Fibroblast of lung (primary cell): ENCODE data around the gene ABL2. TPM values are rescaled to one million over a fixed set of nuclear protein-coding genes. Genes with fewer than 3 reads are reported as not detected.
A peak's percentile ranks its signal among the peaks of the same experiment; 100 is the strongest.

Experiments used
- DNase-seq, 2 donors: peaks; one replicate each; pipeline versions ENCODE4 v3.0.0 to v3.0.0-alpha.2; 2010; ENCODE audit warnings: low read depth in 2 of 2
- H2AFZ ChIP-seq: 2 replicates; pipeline ENCODE4 v1.5.1; 2012; ENCODE audit warnings: low read length, control low read depth, inconsistent platforms
- H3K27ac ChIP-seq: 2 replicates; pipeline ENCODE4 v1.5.1; 2011; ENCODE audit warnings: low read length, control low read depth; ENCODE audit not compliant: insufficient read depth
- H3K27me3 ChIP-seq: 2 replicates; pipeline ENCODE4 v1.5.1; 2011; ENCODE audit warnings: mild to moderate bottlenecking, low read length; ENCODE audit not compliant: control insufficient read depth, insufficient read depth
- H3K36me3 ChIP-seq: 2 replicates; pipeline ENCODE4 v1.5.1; 2011; ENCODE audit warnings: low read length; ENCODE audit not compliant: control insufficient read depth, insufficient read depth
- H3K4me1 ChIP-seq: 2 replicates; pipeline ENCODE4 v1.5.1; 2011; ENCODE audit warnings: low read length; ENCODE audit not compliant: control insufficient read depth, insufficient read depth; ENCODE audit errors: extremely low read depth
- H3K4me2 ChIP-seq: 2 replicates; pipeline ENCODE4 v1.5.1; 2011; ENCODE audit warnings: low read length, control low read depth; ENCODE audit not compliant: insufficient read depth; ENCODE audit errors: extremely low read depth
- H3K4me3 ChIP-seq, 4 experiments: fragments of 200-600 bp in 1 of 4; sonication (generic) in 1 of 4; replicated peaks in 1 of 4; 2 replicates each; pipeline ENCODE4 v1.5.1; 2011 to 2016; ENCODE audit warnings: low read length in 4 of 4, low read depth in 3 of 4, mild to moderate bottlenecking in 3 of 4, control low read depth in 2 of 4, inconsistent platforms in 1 of 4, mixed read lengths in 1 of 4; ENCODE audit not compliant: insufficient read depth in 1 of 4; ENCODE audit errors: control extremely low read depth in 1 of 4
- H3K79me2 ChIP-seq: 2 replicates; pipeline ENCODE4 v1.5.1; 2012; ENCODE audit warnings: mild to moderate bottlenecking, low read length, inconsistent platforms; ENCODE audit not compliant: control insufficient read depth, insufficient read depth
- H3K9ac ChIP-seq: 2 replicates; pipeline ENCODE4 v1.5.1; 2011; ENCODE audit warnings: mild to moderate bottlenecking, low read length, control low read depth; ENCODE audit not compliant: insufficient read depth
- H3K9me3 ChIP-seq: 2 replicates; pipeline ENCODE4 v1.5.1; 2012; ENCODE audit warnings: low read depth, low read length; ENCODE audit not compliant: control insufficient read depth, insufficient read depth
- H4K20me1 ChIP-seq: 2 replicates; pipeline ENCODE4 v1.5.1; 2011; ENCODE audit warnings: low read length; ENCODE audit not compliant: control insufficient read depth, insufficient read depth; ENCODE audit errors: extremely low read depth
- EZH2 ChIP-seq: IDR thresholded peaks from 2 replicates; pipeline ENCODE4 v1.5.1; 2012; ENCODE audit warnings: low read length, control low read depth, mild to moderate bottlenecking; ENCODE audit errors: missing control alignments
- polyA plus RNA-seq, 2 donors: library from polyadenylated mRNA; depleted of rRNA in 1 of 2; stranded (reverse) in 1 of 2; unstranded in 1 of 2; fragments of >200 nt; gene quantifications; 2 replicates each; pipeline ENCODE4 v1.2.1, GENCODE V29; 2011 to 2012; ENCODE audit warnings: missing spikeins in 1 of 2
- total RNA-seq: library from RNA; depleted of rRNA; stranded (reverse); fragments of >200 nt; gene quantifications from 2 replicates; pipeline ENCODE4 v1.2.1, GENCODE V29; 2014
- TF ChIP-seq, protein P1 (sequence below), 2 donors: IDR thresholded peaks in 1 of 2; conservative IDR thresholded peaks in 1 of 2; 1 replicate in 1 of 2; 2 replicates in 1 of 2; pipeline ENCODE4 v1.5.1; 2011 to 2012; ENCODE audit warnings: low read length in 2 of 2, control low read depth in 1 of 2, inconsistent platforms in 1 of 2, low read depth in 1 of 2, mild to moderate bottlenecking in 1 of 2

The ABL2 gene
- total and polyA plus RNA-seq, 2 donors (not counting 1 experiment from before 2014, with no cell fraction given) = 36.1 to 85.4 TPM

DNA sequence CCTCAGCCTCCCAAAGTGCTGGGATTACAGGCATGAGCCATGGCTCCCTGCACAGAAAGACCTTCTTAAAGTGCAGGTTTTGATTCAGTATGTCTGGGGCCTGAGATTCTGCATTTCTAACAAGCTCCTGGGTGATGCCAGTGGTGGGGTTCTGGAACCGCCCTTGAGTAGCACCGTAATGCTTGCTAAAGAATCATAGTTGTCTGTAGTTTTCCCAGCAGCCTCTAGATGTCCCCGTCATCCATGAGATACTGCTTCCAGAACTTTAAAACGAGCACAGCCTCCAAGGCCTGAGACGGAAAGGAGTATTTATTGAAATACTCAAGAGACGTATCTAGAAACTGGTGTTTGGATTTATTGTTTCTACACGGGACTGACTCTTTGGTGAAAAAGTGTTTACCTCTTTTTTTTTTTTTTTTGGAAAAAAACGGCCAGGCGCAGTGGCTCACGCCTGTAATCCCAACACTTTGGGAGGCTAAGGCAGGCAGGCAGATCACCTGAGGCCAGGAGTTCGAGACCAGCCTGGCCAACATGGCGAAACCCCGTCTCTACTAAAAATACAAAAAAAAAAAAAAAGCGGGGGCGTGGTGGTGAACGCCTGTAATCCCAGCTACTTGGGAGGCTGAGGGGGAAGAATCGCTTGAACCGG is 150.2 kb downstream of the ABL2 start:
- H3K27me3 ChIP-seq = no peaks in the 10 kb centered on the region
- H4K20me1 ChIP-seq = no peaks in the 10 kb centered on the region
- H3K9me3 ChIP-seq = no peaks in the 10 kb centered on the region
- H2AFZ ChIP-seq = no peak overlapping the region
- no peak overlapping the region for H3K4me2 ChIP-seq
- peaks cover 14% of the 10 kb centered on the region for H3K79me2 ChIP-seq
- peaks cover 2% of the 10 kb centered on the region for H3K4me1 ChIP-seq
- H3K27ac ChIP-seq = no peak overlapping the region
- H3K9ac ChIP-seq = no peak overlapping the region
- peak; percentile 68 to 85 for DNase-seq
- TF ChIP-seq, protein P1, sequence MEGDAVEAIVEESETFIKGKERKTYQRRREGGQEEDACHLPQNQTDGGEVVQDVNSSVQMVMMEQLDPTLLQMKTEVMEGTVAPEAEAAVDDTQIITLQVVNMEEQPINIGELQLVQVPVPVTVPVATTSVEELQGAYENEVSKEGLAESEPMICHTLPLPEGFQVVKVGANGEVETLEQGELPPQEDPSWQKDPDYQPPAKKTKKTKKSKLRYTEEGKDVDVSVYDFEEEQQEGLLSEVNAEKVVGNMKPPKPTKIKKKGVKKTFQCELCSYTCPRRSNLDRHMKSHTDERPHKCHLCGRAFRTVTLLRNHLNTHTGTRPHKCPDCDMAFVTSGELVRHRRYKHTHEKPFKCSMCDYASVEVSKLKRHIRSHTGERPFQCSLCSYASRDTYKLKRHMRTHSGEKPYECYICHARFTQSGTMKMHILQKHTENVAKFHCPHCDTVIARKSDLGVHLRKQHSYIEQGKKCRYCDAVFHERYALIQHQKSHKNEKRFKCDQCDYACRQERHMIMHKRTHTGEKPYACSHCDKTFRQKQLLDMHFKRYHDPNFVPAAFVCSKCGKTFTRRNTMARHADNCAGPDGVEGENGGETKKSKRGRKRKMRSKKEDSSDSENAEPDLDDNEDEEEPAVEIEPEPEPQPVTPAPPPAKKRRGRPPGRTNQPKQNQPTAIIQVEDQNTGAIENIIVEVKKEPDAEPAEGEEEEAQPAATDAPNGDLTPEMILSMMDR (conservative IDR thresholded peaks at IDR 0.05 in 1 of 2, IDR thresholded peaks at IDR 0.05 in 1 of 2; ENCODE audit: low read depth in 1 of 2, low read length in 2 of 2) = peak; percentile 76 to 78
- TF ChIP-seq EZH2 = no peak
- H3K4me3 ChIP-seq = no peak overlapping the region
- H3K36me3 ChIP-seq = no peaks in the 10 kb centered on the region

DNA sequence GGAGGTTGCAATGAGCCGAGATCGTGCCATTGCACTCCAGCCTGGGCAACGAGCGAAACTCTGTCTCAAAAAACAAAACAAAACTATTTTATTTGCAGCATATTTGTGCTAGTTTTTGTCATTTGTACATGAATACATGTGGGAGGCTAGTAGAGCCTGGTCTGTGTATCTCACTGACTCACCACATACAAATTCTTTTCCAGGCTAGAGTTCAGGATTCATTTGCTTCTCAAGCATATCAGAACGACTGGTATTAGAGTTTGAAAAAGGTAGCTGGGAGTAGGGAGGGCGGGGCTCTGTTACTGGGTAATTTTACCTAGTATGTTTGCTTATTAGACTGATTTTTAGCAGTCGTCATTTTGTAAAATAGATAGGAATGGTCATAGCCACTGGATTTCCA is 152.1 kb downstream of the ABL2 start:
- Histone ChIP-seq H2AFZ (no peak overlapping the region), H3K9me3 (no peaks in the 10 kb centered on the region), H3K4me3 (no peak overlapping the region), H3K4me2 (no peak overlapping the region), H3K9ac (no peak overlapping the region), H3K79me2 (peaks cover 2% of the 10 kb centered on the region), H3K27ac (no peak overlapping the region), H3K27me3 (no peaks in the 10 kb centered on the region), H3K4me1 (no peaks in the 10 kb centered on the region), H3K36me3 (no peaks in the 10 kb centered on the region), H4K20me1 (no peaks in the 10 kb centered on the region)
- DNase-seq = peak; percentile 47 to 75
- TF ChIP-seq, protein P1 (conservative IDR thresholded peaks at IDR 0.05 in 1 of 2, IDR thresholded peaks at IDR 0.05 in 1 of 2; ENCODE audit: low read depth in 1 of 2, low read length in 2 of 2) = no peak
- TF ChIP-seq EZH2 = no peak

DNA sequence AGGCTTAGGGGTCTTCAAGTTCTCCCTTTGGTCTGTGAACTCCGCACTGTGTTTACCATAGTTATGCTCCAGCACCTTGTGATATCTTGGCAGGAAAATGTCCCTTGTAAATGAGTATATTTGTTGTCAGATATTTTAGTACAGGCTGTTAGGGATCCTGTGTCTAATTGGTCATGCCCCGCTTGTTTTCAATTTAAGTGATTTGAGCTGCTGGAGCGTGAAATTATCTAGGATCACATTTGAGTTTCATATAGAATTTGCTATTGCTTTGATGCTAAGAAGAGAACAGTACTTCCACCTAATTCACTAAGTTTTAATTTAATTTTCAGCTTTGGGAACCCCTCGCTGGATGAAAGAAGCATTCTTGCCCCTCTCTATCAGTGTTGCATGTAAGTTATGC is 163.0 kb downstream of the ABL2 start:
- H3K9ac ChIP-seq = no peak overlapping the region
- H3K79me2 ChIP-seq = no peaks in the 10 kb centered on the region
- DNase-seq = no peak
- no peak for TF ChIP-seq EZH2
- TF ChIP-seq, protein P1 (conservative IDR thresholded peaks at IDR 0.05 in 1 of 2, IDR thresholded peaks at IDR 0.05 in 1 of 2; ENCODE audit: low read depth in 1 of 2, low read length in 2 of 2) = no peak
- no peaks in the 10 kb centered on the region for H3K4me1 ChIP-seq
- no peak overlapping the region for H2AFZ ChIP-seq
- no peaks in the 10 kb centered on the region for H4K20me1 ChIP-seq
- no peaks in the 10 kb centered on the region for H3K9me3 ChIP-seq
- no peak overlapping the region for H3K4me3 ChIP-seq
- H3K4me2 ChIP-seq = no peak overlapping the region
- H3K36me3 ChIP-seq = peaks cover 8% of the 10 kb centered on the region
- no peaks in the 10 kb centered on the region for H3K27me3 ChIP-seq
- H3K27ac ChIP-seq = no peak overlapping the region
